Measurements from ENCODE around the gene SMCO4.

DNA sequence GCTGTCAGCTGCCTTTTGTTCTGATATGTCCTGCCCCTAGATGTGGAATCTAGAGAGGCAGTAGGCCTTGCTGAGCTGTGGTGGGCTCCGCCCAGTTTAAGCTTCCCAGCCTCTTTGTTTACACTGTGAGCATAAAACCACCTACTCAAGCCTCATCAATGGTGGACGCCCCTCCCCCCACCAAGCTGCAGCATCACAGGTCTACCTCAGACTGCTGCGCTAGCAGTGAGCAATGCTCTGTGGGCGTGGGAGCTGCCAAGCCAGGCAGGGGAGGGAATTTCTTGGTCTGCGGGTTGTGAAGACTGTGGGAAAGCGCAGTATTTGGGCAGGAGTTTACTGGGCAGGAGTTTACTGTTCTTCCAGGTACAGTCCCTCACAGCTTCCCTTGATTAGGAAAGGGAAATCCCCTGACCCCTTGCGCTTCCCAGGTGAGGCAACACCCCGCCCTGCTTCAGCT is 98.5 kb downstream of the SMCO4 start:
- TF ChIP-seq CTCF (IDR thresholded peaks at IDR 0.05) (no peak), EP300 (IDR thresholded peaks at IDR 0.05) (no peak)

Measured in sigmoid colon (tissue), 4 donors.